Activated CD4-positive, alpha-beta memory T cell treated with anti-CD3 and anti-CD28 coated beads, Interleukin-2, amount 10 ng/mL, durations not matched to agents 7 days and 5 days (primary cell): Measurements from ENCODE around the gene SAG. TPM values are rescaled to one million over a fixed set of nuclear protein-coding genes. Genes with fewer than 3 reads are reported as not detected.
"Not testable (repeated sequence)": the region's sequence is repeated elsewhere in the genome, so short reads cannot be mapped to it uniquely, and the experiment has no call there.

Source experiments
- CTCF ChIA-PET: fragments of 350-600 bp; sonication (Branson Sonifier 250); formaldehyde crosslinking; loops from one replicate; lab custom pipeline; 2021; ENCODE audit warnings: antibody characterized with exemption, inconsistent platforms; lab: Charles Lee
- POLR2A ChIA-PET: fragments of 350-600 bp; sonication (Branson Sonifier 250); formaldehyde crosslinking; loops from one replicate; lab custom pipeline; 2021; ENCODE audit warnings: antibody characterized with exemption; lab: Charles Lee
- DNase-seq: peaks from one replicate; pipeline ENCODE4 v3.0.0-alpha.2; 2020
- H3K27ac Mint-ChIP-seq: one replicate; pipeline ENCODE4 v1.8.0; 2021; ENCODE audit warnings: mild to moderate bottlenecking, mixed read lengths
- H3K27me3 Mint-ChIP-seq: one replicate; pipeline ENCODE4 v1.8.0; 2021; ENCODE audit warnings: mixed read lengths
- H3K36me3 Mint-ChIP-seq: one replicate; pipeline ENCODE4 v1.8.0; 2021; ENCODE audit warnings: low read depth, mixed read lengths
- H3K4me1 Mint-ChIP-seq: one replicate; pipeline ENCODE4 v1.8.0; 2021; ENCODE audit warnings: mixed read lengths
- H3K4me3 Mint-ChIP-seq: one replicate; pipeline ENCODE4 v1.8.0; 2021; ENCODE audit warnings: mild to moderate bottlenecking, mixed read lengths
- H3K9me3 Mint-ChIP-seq: one replicate; pipeline ENCODE4 v1.8.0; 2021; ENCODE audit warnings: mixed read lengths
- total RNA-seq, 2 experiments: library from RNA; stranded (reverse); gene quantifications; one replicate each; pipeline ENCODE4 v1.2.3, GENCODE V29; 2021

SAG gene
- total RNA-seq, 2 experiments from 2014 or later: 0.10 TPM; not detected in 1

GRCh38 chr2:233361297-233361696, 53.7 kb downstream of the SAG start:
- Mint-ChIP-seq H3K36me3 (peaks cover 42% of the 10 kb centered on the region), H3K9me3 (no peaks in the 10 kb centered on the region), H3K4me3 (no peak overlapping the region), H3K27ac (no peak overlapping the region), H3K4me1 (peaks cover 33% of the 10 kb centered on the region), H3K27me3 (no peaks in the 10 kb centered on the region)
- ChIA-PET POLR2A (no interaction called here), CTCF (interaction anchor here (1.7 kb wide), 1 partner anchor 43 kb away, joined by 4 read pairs; no protein-coding TSS in a partner anchor)
- no peak for DNase-seq

- no peak overlapping the region for H3K27ac Mint-ChIP-seq
- no peak for DNase-seq
- no peaks in the 10 kb centered on the region for H3K9me3 Mint-ChIP-seq
- peaks cover 20% of the 10 kb centered on the region for H3K4me1 Mint-ChIP-seq
- no peak overlapping the region for H3K4me3 Mint-ChIP-seq
- H3K27me3 Mint-ChIP-seq: no peaks in the 10 kb centered on the region
- peaks cover 32% of the 10 kb centered on the region for H3K36me3 Mint-ChIP-seq
- ChIA-PET CTCF (interaction anchor here (1.7 to 2.8 kb wide), 2 partner anchors 8 to 42 kb away, joined by 4 to 9 read pairs; partner anchors contain the start of gene DGKD), POLR2A (interaction anchor here (0.9 kb wide), 1 partner anchor 9 kb away, joined by 3 read pairs; no protein-coding TSS in a partner anchor)
Observed at GRCh38 chr2:233362742-233363141, 55.1 kb downstream of the SAG start.

- peaks cover 25% of the 10 kb centered on the region for H3K36me3 Mint-ChIP-seq
Observed at GRCh38 chr2:233363744-233364235, 56.2 kb downstream of the SAG start.

GRCh38 chr2:233365861-233366520, 58.4 kb downstream of the SAG start:
- no peak for DNase-seq
- no peak overlapping the region for H3K27ac Mint-ChIP-seq
- H3K9me3 Mint-ChIP-seq: no peaks in the 10 kb centered on the region
- H3K4me1 Mint-ChIP-seq: peaks cover 5% of the 10 kb centered on the region
- CTCF ChIA-PET: interaction anchor here (0.8 to 1.5 kb wide), 3 partner anchors 11 to 38 kb away, joined by 3 to 7 read pairs (median 3); partner anchors contain the start of gene DGKD
- no peaks in the 10 kb centered on the region for H3K27me3 Mint-ChIP-seq
- peaks cover 19% of the 10 kb centered on the region for H3K36me3 Mint-ChIP-seq
- no peak overlapping the region for H3K4me3 Mint-ChIP-seq
- POLR2A ChIA-PET: interaction anchor here (1.4 to 1.6 kb wide), 2 partner anchors 9 to 12 kb away, joined by 4 to 8 read pairs; partner anchors contain the start of gene DGKD

More at GRCh38 chr2:233363744-233364235, 56.2 kb downstream of the SAG start:
- no peaks in the 10 kb centered on the region for H3K9me3 Mint-ChIP-seq
- no peak overlapping the region for H3K27ac Mint-ChIP-seq
- no peak overlapping the region for H3K4me3 Mint-ChIP-seq
- ChIA-PET CTCF (interaction anchor here (2.8 kb wide), 1 partner anchor 9 kb away, joined by 9 read pairs; the partner anchor contains the start of gene DGKD), POLR2A (no interaction called here)
- no peaks in the 10 kb centered on the region for H3K27me3 Mint-ChIP-seq
- no peak for DNase-seq
- H3K4me1 Mint-ChIP-seq: peaks cover 12% of the 10 kb centered on the region

GRCh38 chr2:233367586-233367985, 60.0 kb downstream of the SAG start:
- H3K36me3 Mint-ChIP-seq: peaks cover 20% of the 10 kb centered on the region
- no peak overlapping the region for H3K4me3 Mint-ChIP-seq
- H3K9me3 Mint-ChIP-seq: no peaks in the 10 kb centered on the region
- POLR2A ChIA-PET: no interaction called here
- H3K4me1 Mint-ChIP-seq: peaks cover 7% of the 10 kb centered on the region
- CTCF ChIA-PET: no interaction called here
- DNase-seq: no peak
- no peaks in the 10 kb centered on the region for H3K27me3 Mint-ChIP-seq
- H3K27ac Mint-ChIP-seq: no peak overlapping the region

- Mint-ChIP-seq H3K4me1 (peaks cover 7% of the 10 kb centered on the region), H3K27ac (no peak overlapping the region), H3K27me3 (no peaks in the 10 kb centered on the region), H3K36me3 (peaks cover 22% of the 10 kb centered on the region), H3K9me3 (no peaks in the 10 kb centered on the region), H3K4me3 (no peak overlapping the region)
- ChIA-PET CTCF (no interaction called here), POLR2A (interaction anchor here (1.2 kb wide), 1 partner anchor 16 kb away, joined by 3 read pairs; no protein-coding TSS in a partner anchor)
- DNase-seq: no peak
Observed at GRCh38 chr2:233368756-233369155, 61.1 kb downstream of the SAG start.

GRCh38 chr2:233369462-233369861, 61.8 kb downstream of the SAG start:
- Mint-ChIP-seq H3K27ac (no peak overlapping the region), H3K27me3 (no peaks in the 10 kb centered on the region), H3K4me3 (no peak overlapping the region), H3K4me1 (peaks cover 6% of the 10 kb centered on the region), H3K36me3 (peaks cover 20% of the 10 kb centered on the region), H3K9me3 (no peaks in the 10 kb centered on the region)
- ChIA-PET POLR2A (interaction anchor here (1.2 kb wide), 1 partner anchor 15 kb away, joined by 3 read pairs; no protein-coding TSS in a partner anchor), CTCF (no interaction called here)
- no peak for DNase-seq

- Mint-ChIP-seq H3K27me3 (no peaks in the 10 kb centered on the region), H3K4me1 (peaks cover 6% of the 10 kb centered on the region), H3K27ac (no peak overlapping the region), H3K36me3 (peaks cover 17% of the 10 kb centered on the region), H3K9me3 (no peaks in the 10 kb centered on the region), H3K4me3 (no peak overlapping the region)
- ChIA-PET CTCF (no interaction called here), POLR2A (no interaction called here)
- DNase-seq: no peak
Observed at GRCh38 chr2:233369897-233370685, 62.5 kb downstream of the SAG start.

GRCh38 chr2:233371641-233372040, 64.0 kb downstream of the SAG start:
- POLR2A ChIA-PET: interaction anchor here (1.0 to 1.7 kb wide), 2 partner anchors 9 to 40 kb away, joined by 3 read pairs; no protein-coding TSS in a partner anchor
- no peaks in the 10 kb centered on the region for H3K27me3 Mint-ChIP-seq
- H3K9me3 Mint-ChIP-seq: no peaks in the 10 kb centered on the region
- H3K36me3 Mint-ChIP-seq: peaks cover 23% of the 10 kb centered on the region
- peaks cover 6% of the 10 kb centered on the region for H3K4me1 Mint-ChIP-seq
- no peak overlapping the region for H3K4me3 Mint-ChIP-seq
- DNase-seq: no peak
- CTCF ChIA-PET: interaction anchor here (1.6 to 1.8 kb wide), 2 partner anchors 32 to 72 kb away, joined by 3 to 4 read pairs; no protein-coding TSS in a partner anchor
- H3K27ac Mint-ChIP-seq: peak overlapping the region; percentile 9

- DNase-seq: no peak
- Mint-ChIP-seq H3K27me3 (no peaks in the 10 kb centered on the region), H3K36me3 (peaks cover 28% of the 10 kb centered on the region), H3K27ac (no peak overlapping the region), H3K9me3 (no peaks in the 10 kb centered on the region), H3K4me3 (no peak overlapping the region), H3K4me1 (peaks cover 6% of the 10 kb centered on the region)
- ChIA-PET CTCF (interaction anchor here (0.8 to 1.8 kb wide), 2 partner anchors 31 to 70 kb away, joined by 3 to 4 read pairs; no protein-coding TSS in a partner anchor), POLR2A (interaction anchor here (0.6 to 1.7 kb wide), 3 partner anchors 14 to 41 kb away, joined by 3 read pairs; no protein-coding TSS in a partner anchor)
Observed at GRCh38 chr2:233372855-233373254, 65.2 kb downstream of the SAG start.

- no peaks in the 10 kb centered on the region for H3K9me3 Mint-ChIP-seq
- no peak overlapping the region for H3K27ac Mint-ChIP-seq
- CTCF ChIA-PET: interaction anchor here (0.8 to 1.8 kb wide), 3 partner anchors 11 to 70 kb away, joined by 3 to 4 read pairs (median 3); no protein-coding TSS in a partner anchor
- peaks cover 6% of the 10 kb centered on the region for H3K4me1 Mint-ChIP-seq
- POLR2A ChIA-PET: interaction anchor here (0.6 kb wide), 1 partner anchor 27 kb away, joined by 3 read pairs; no protein-coding TSS in a partner anchor
- no peak for DNase-seq
- no peak overlapping the region for H3K4me3 Mint-ChIP-seq
- H3K27me3 Mint-ChIP-seq: no peaks in the 10 kb centered on the region
- H3K36me3 Mint-ChIP-seq: peaks cover 28% of the 10 kb centered on the region
Observed at GRCh38 chr2:233373316-233373715, 65.7 kb downstream of the SAG start.

- H3K27me3 Mint-ChIP-seq, H3K27ac Mint-ChIP-seq, H3K4me1 Mint-ChIP-seq, H3K9me3 Mint-ChIP-seq, DNase-seq, H3K4me3 Mint-ChIP-seq, POLR2A ChIA-PET, CTCF ChIA-PET: not testable (repeated sequence)
- peaks cover 23% of the 10 kb centered on the region for H3K36me3 Mint-ChIP-seq
Observed at GRCh38 chr2:233374776-233375175, 67.2 kb downstream of the SAG start.
